Heart left ventricle (tissue), 16 donors: ENCODE measurements around the gene RBM23. TPM values are rescaled to one million over a fixed set of nuclear protein-coding genes. Genes with fewer than 3 reads are reported as not detected.

ENCODE experiments used
- ATAC-seq, 4 donors: fragments of 200-7000 bp; cut with Tn5 transposase; one replicate each; pipeline ENCODE4 v1.9.1; 2020 to 2022; ENCODE audit warnings: moderate library complexity in 4 of 4, mild to moderate bottlenecking in 3 of 4, moderate number of reproducible peaks in 1 of 4
- DNase-seq, 5 donors: peaks; one replicate each; pipeline ENCODE4 v3.0.0-alpha.2; 2020
- H3K27ac ChIP-seq, 12 donors: fragments of 200-600 bp; sonication (generic) in 4 of 12; one replicate each; pipeline versions ENCODE4 v1.5.0 to v1.8.0; 2016 to 2022; ENCODE audit warnings: mild to moderate bottlenecking in 2 of 12
- H3K27me3 ChIP-seq, 9 donors: fragments of 200-600 bp; sonication (generic) in 2 of 9; one replicate each; pipeline versions ENCODE4 v1.5.1 to v1.8.0; 2016 to 2022; ENCODE audit warnings: mild to moderate bottlenecking in 3 of 9
- H3K36me3 ChIP-seq, 9 donors: fragments of 200-600 bp; sonication (generic) in 2 of 9; one replicate each; pipeline versions ENCODE4 v1.5.0 to v1.8.0; 2018 to 2022; ENCODE audit warnings: mild to moderate bottlenecking in 2 of 9
- H3K4me1 ChIP-seq, 12 donors: fragments of 200-600 bp; sonication (generic) in 4 of 12; one replicate each; pipeline versions ENCODE4 v1.5.0 to v1.8.0; 2016 to 2022; ENCODE audit warnings: mild to moderate bottlenecking in 3 of 12
- H3K4me3 ChIP-seq, 12 donors: fragments of 200-600 bp; sonication (generic) in 4 of 12; one replicate each; pipeline versions ENCODE4 v1.5.0 to v1.8.0; 2017 to 2022; ENCODE audit warnings: mild to moderate bottlenecking in 9 of 12, moderate library complexity in 4 of 12
- H3K9me3 ChIP-seq, 12 donors: fragments of 200-600 bp; sonication (generic) in 4 of 12; one replicate each; pipeline versions ENCODE4 v1.5.0 to v1.8.0; 2016 to 2022; ENCODE audit warnings: mild to moderate bottlenecking in 1 of 12
- POLR2A ChIP-seq, 2 donors: fragments of 450-650 bp; IDR thresholded peaks; one replicate each; pipeline ENCODE4 v1.6.1; 2017; ENCODE audit warnings: antibody characterized with exemption in 2 of 2, mild to moderate bottlenecking in 2 of 2, moderate library complexity in 2 of 2
- WGBS, 4 donors: extraction: QIAGEN DNeasy Blood & Tissue Kit in 2 of 4; methylation state at CpG; one replicate each; pipeline versions ENCODE4 v1.1.5 to v1.1.7; 2013 to 2018; 5-methylcytosine and 5-hydroxymethylcytosine counted together
- intact Hi-C, 10 donors: fragments of 100-400 bp; cut with DNase I; formaldehyde crosslinking; loops; one replicate each; pipeline versions ENCODE4 v1.11.1 to v1.14.2; 2022
- polyA plus RNA-seq, 2 donors: library from polyadenylated mRNA; stranded (reverse); fragments of 200-250 nt; gene quantifications; one replicate each; pipeline ENCODE4 v1.2.3, GENCODE V29; 2013
- total RNA-seq, 9 donors: library from RNA; depleted of rRNA in 2 of 9; stranded (reverse); fragments of >200 nt in 2 of 9; fragmentation: NEBNext Ultra II Directional in 3 of 9; extraction: Animal tissue kit (Norgen Biotek cat#: 25700) in 3 of 9; gene quantifications; one replicate each; pipeline versions ENCODE4 v1.1.0 to v1.2.4, GENCODE V29; 2016 to 2023
- TF ChIP-seq, protein P1 (sequence below), 12 donors: fragments of 200-600 bp; sonication (generic) in 4 of 12; IDR thresholded peaks; one replicate each; pipeline versions ENCODE4 v1.5.0 to v1.8.0; 2018 to 2022; ENCODE audit warnings: antibody characterized with exemption in 12 of 12, mild to moderate bottlenecking in 5 of 12
- donor health status: ischemic (EF 13 %, LVEDD 7.1; RV severe dilation, severe dysfunction).
- donor health status: healthy with polysubstance abuse.
- donor health status: DM: no; HTN: yes; CAD: no.
- donor health status: DM: no; HTN: no; CAD: no.
- donor health status: ischemic (EF 25% LVEDD 6.9; RV normal size, moderate dysfunction).
- donor health status: ischemic (EF 25% LVEDD 5.7; RV mildly dilated, moderate dysfunction).
- donor health status: healthy.
- donor health status: DM: yes; HTN: yes; CAD: no.
- donor health status: ischemic (EF 35%, LVEDD 5.7; RV mildly dilated, moderate dysfunction).
- donor health status: nonischemic (EF 11% LVEDD 7.7; RV severe dilation, severe dysfunction).
- donor health status: DM: yes; HTN: yes; CAD: no.
- donor health status: PGD.
- donor health status: ischemic (EF 29% LVEDD 5.4; RV normal size, mild dysfunction).
- donor health status: nonischemic (EF 23%, LVEDD 6.1; RV moderate dilation, normal function).

Gene RBM23
- total and polyA plus RNA-seq, 11 donors, result 14.8 to 52.7 (median 41.6) TPM

DNA sequence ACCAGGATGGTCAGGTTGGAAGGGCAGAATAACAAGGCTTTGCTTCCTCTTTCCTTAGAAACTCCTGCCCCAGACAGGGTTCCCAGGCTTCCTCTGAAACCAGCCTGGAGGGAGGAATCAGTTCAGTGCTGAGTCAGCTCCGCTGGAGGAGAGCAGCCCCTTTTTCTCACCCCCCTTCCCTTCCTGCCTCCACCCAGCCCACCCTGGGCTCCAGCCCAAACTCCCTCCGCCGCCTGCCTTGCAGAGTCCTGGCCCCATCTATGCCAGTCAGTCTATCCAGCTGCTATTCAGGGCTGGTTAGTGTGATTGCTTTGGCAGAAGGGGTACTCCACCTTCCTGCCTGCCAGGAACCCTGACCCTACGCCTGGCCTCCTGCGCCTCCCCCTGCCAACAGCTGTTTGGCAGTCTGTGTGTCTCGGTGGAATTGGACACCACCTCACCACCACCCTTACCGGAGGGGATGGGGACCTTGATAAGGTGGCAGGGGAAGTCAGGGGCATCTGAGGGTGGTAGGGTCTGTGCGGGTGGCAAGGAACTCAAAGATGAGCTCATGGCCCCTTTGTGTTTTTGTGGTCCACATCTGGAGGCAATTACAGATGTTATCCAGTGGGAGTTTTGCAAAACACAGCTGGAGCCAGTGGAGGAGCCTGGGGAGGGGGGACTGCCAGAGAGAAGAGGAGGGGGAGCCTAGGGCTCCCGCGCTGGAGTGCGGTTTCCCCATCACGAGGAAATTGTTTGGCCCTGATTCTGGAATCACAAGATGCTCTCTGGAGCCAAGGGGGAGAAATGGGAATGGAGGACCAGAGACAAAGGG lies 70.4 kb downstream of the RBM23 start:
- WGBS, 4 donors, result 6 to 12% (median 9%) methylated on average over 11 to 12 of the region's 12 CpGs
- Histone ChIP-seq H3K27me3 (no peaks in the 10 kb centered on the region), H3K27ac (peak overlapping the region; percentile 62 to 91 (median 84)), H3K36me3 (peaks cover 0 to 36% (median 29%) of the 10 kb centered on the region in 9 donors), H3K4me1 (peaks cover 3 to 79% (median 62%) of the 10 kb centered on the region in 12 donors), H3K4me3 (peak overlapping the region in 4 of 12 donors; percentile 1 to 28 (median 18)), H3K9me3 (no peaks in the 10 kb centered on the region)
- no peak for TF ChIP-seq POLR2A (IDR thresholded peaks at IDR 0.05)
- TF ChIP-seq, protein P1, sequence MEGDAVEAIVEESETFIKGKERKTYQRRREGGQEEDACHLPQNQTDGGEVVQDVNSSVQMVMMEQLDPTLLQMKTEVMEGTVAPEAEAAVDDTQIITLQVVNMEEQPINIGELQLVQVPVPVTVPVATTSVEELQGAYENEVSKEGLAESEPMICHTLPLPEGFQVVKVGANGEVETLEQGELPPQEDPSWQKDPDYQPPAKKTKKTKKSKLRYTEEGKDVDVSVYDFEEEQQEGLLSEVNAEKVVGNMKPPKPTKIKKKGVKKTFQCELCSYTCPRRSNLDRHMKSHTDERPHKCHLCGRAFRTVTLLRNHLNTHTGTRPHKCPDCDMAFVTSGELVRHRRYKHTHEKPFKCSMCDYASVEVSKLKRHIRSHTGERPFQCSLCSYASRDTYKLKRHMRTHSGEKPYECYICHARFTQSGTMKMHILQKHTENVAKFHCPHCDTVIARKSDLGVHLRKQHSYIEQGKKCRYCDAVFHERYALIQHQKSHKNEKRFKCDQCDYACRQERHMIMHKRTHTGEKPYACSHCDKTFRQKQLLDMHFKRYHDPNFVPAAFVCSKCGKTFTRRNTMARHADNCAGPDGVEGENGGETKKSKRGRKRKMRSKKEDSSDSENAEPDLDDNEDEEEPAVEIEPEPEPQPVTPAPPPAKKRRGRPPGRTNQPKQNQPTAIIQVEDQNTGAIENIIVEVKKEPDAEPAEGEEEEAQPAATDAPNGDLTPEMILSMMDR (IDR thresholded peaks at IDR 0.05), result no peak
- DNase-seq, result peak; percentile 71 to 84 (median 77)
- intact Hi-C loops, result no loop called here
- ATAC-seq, result peak; percentile 19 to 53 (median 50)

DNA sequence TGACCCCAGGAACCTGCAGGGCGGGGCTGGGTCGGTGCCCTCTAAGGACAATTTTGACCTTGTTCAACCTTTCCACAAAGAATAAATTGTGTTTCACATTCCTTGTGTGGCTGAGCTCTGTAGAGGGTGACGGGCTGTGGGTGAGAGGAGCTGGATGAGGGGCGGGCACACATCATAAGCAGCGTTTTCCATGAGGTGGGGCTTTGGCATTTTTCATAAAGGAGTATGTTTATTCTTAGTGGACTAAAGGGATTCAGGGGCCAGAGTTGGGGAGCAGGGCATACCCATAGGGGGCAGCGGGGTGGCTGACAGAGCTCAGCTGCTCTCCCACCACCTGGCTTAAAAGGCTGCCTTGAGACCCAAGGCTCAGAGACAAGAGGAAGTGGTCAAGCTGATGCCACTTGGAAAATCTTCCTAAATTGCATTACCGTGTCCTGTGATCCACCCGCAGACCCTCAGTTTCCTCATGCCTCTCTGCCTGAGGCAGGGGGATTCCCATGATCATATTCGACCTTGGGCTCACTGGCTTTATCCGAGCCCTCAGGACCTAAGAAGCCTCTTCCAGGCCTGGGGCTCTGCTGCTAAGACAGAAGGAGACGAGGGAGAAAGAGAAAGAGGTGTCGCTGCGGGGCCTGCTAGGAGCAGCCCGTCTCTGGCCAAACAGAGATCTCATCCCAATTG lies 71.1 kb downstream of the RBM23 start:
- Histone ChIP-seq H3K36me3 (peaks cover 0 to 44% (median 37%) of the 10 kb centered on the region in 9 donors), H3K27me3 (no peaks in the 10 kb centered on the region), H3K4me1 (peaks cover 3 to 71% (median 55%) of the 10 kb centered on the region in 12 donors), H3K27ac (peak overlapping the region; percentile 30 to 91 (median 84)), H3K9me3 (no peaks in the 10 kb centered on the region), H3K4me3 (peak overlapping the region in 3 of 12 donors; percentile 11 to 19 (median 17))
- 54 to 63% (median 61%) methylated on average over 14 of the region's 14 CpGs for WGBS, 4 donors
- intact Hi-C loops, result no loop called here
- ATAC-seq (no peak), DNase-seq (peak in 1 of 5 donors; percentile 35)
- TF ChIP-seq, protein P1 (IDR thresholded peaks at IDR 0.05), result no peak
- no peak for TF ChIP-seq POLR2A (IDR thresholded peaks at IDR 0.05)

DNA sequence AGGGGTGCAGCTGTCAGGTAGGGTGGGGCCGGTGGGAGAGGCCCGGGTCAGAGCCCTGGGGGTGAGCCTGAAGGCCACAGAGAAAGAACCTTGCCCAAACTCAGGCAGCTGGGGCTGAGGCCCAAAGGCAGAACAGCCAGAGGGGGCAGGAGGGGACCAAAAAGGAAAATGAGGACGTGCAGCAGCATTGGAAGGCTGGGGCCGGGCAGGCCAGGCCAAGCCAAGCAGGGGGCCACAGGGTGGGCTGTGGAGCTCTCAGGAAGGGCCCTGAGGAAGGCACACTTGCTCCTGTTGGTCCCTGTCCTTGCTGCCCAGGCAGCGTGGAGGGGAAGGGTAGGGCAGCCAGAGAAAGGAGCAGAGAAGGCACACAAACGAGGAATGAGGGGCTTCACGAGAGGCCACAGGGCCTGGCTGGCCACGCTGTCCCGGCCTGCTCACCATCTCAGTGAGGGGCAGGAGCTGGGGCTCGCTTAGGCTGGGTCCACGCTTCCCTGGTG lies 72.1 kb downstream of the RBM23 start:
- Histone ChIP-seq H3K4me3 (no peak overlapping the region), H3K27ac (peak overlapping the region in 4 of 12 donors; percentile 11 to 91 (median 56)), H3K9me3 (no peaks in the 10 kb centered on the region), H3K27me3 (no peaks in the 10 kb centered on the region), H3K36me3 (peaks cover 0 to 53% (median 46%) of the 10 kb centered on the region in 9 donors), H3K4me1 (peaks cover 3 to 67% (median 53%) of the 10 kb centered on the region in 12 donors)
- intact Hi-C loops, result no loop called here
- no peak for DNase-seq
- TF ChIP-seq POLR2A (IDR thresholded peaks at IDR 0.05), result no peak
- TF ChIP-seq, protein P1 (IDR thresholded peaks at IDR 0.05), result no peak
- WGBS, 4 donors, result 84 to 92% (median 86%) methylated on average over 11 of the region's 11 CpGs
- ATAC-seq, result no peak
